Esophagus squamous epithelium (tissue), 4 donors: ENCODE measurements around the gene SZT2.

ENCODE experiments used
- POLR2A ChIP-seq, 4 donors: fragments of 450-650 bp; IDR thresholded peaks; one replicate each; pipeline ENCODE4 v1.6.1; 2017; ENCODE audit warnings: antibody characterized with exemption in 4 of 4, mild to moderate bottlenecking in 4 of 4, moderate library complexity in 3 of 4
- TF ChIP-seq, protein P1 (sequence below), 6 experiments: fragments of 450-650 bp in 4 of 6; fragments of 200-600 bp in 2 of 6; sonication (generic) in 2 of 6; IDR thresholded peaks; one replicate each; pipeline ENCODE4 v1.5.1; 2016 to 2019; ENCODE audit warnings: antibody characterized with exemption in 6 of 6, mild to moderate bottlenecking in 4 of 6, moderate library complexity in 4 of 6

DNA sequence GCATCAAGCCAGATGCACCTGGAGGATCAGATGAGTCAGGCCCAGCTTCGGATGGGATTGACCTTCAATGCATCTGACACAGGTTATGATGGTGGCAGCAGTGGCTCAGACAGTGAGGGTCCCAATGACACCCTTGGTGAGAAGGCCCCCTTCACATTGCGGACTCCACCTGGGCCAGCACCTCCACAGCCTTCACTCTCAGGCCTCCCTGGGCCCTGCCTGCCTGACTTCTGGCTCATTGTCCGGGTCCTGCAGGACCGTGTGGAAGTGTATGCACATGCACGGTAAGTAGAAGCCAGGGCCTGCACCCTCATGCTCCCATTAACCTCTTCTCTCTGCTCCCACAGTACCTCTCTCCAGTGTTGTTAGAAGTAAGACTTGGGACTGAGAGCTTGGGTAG, 43.2 kb downstream of the SZT2 start:
- no peak for TF ChIP-seq POLR2A (IDR thresholded peaks at IDR 0.05)
- TF ChIP-seq, protein P1, sequence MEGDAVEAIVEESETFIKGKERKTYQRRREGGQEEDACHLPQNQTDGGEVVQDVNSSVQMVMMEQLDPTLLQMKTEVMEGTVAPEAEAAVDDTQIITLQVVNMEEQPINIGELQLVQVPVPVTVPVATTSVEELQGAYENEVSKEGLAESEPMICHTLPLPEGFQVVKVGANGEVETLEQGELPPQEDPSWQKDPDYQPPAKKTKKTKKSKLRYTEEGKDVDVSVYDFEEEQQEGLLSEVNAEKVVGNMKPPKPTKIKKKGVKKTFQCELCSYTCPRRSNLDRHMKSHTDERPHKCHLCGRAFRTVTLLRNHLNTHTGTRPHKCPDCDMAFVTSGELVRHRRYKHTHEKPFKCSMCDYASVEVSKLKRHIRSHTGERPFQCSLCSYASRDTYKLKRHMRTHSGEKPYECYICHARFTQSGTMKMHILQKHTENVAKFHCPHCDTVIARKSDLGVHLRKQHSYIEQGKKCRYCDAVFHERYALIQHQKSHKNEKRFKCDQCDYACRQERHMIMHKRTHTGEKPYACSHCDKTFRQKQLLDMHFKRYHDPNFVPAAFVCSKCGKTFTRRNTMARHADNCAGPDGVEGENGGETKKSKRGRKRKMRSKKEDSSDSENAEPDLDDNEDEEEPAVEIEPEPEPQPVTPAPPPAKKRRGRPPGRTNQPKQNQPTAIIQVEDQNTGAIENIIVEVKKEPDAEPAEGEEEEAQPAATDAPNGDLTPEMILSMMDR (IDR thresholded peaks at IDR 0.05) = no peak
